Tibial nerve (tissue), 4 donors: ENCODE results near the gene FAM47E. TPM values are rescaled to one million over a fixed set of nuclear protein-coding genes. Genes with fewer than 3 reads are reported as not detected.

ENCODE experiments used
- DNase-seq, 2 donors: peaks; one replicate each; pipeline ENCODE4 v3.0.0-alpha.2; 2019; ENCODE audit warnings: low spot score in 2 of 2
- H3K27ac ChIP-seq, 4 donors: fragments of 200-600 bp; sonication (generic) in 3 of 4; one replicate each; pipeline ENCODE4 v1.5.1; 2017 to 2019; ENCODE audit warnings: mild to moderate bottlenecking in 1 of 4
- H3K27me3 ChIP-seq, 2 donors: fragments of 200-600 bp; sonication (generic) in 1 of 2; one replicate each; pipeline versions ENCODE4 v1.5.1 to v1.6.0; 2017 to 2019
- H3K36me3 ChIP-seq, 3 donors: fragments of 200-600 bp; sonication (generic); one replicate each; pipeline ENCODE4 v1.5.1; 2018 to 2019
- H3K4me1 ChIP-seq, 4 donors: fragments of 200-600 bp; sonication (generic) in 3 of 4; one replicate each; pipeline ENCODE4 v1.5.1; 2017 to 2019
- H3K4me3 ChIP-seq, 4 donors: fragments of 200-600 bp; sonication (generic) in 3 of 4; one replicate each; pipeline ENCODE4 v1.5.1; 2017 to 2019; ENCODE audit warnings: mild to moderate bottlenecking in 1 of 4, moderate library complexity in 1 of 4
- H3K9me3 ChIP-seq, 4 donors: fragments of 200-600 bp; sonication (generic) in 3 of 4; one replicate each; pipeline ENCODE4 v1.5.1; 2017 to 2019
- CTCF ChIP-seq, 5 experiments: fragments of 200-600 bp in 3 of 5; fragments of 450-650 bp in 2 of 5; sonication (generic) in 3 of 5; IDR thresholded peaks; one replicate each; pipeline ENCODE4 v1.5.1; 2016 to 2019; ENCODE audit warnings: antibody characterized with exemption in 5 of 5, mild to moderate bottlenecking in 3 of 5, moderate library complexity in 2 of 5
- EP300 ChIP-seq, 2 donors: sonication (generic); formaldehyde crosslinking; IDR thresholded peaks; one replicate each; pipeline ENCODE4 v1.6.1; 2017; ENCODE audit warnings: antibody characterized with exemption in 2 of 2, mild to moderate bottlenecking in 1 of 2
- POLR2A ChIP-seq, 2 donors: fragments of 450-650 bp; IDR thresholded peaks; one replicate each; pipeline ENCODE4 v1.6.1; 2017; ENCODE audit warnings: antibody characterized with exemption in 2 of 2, mild to moderate bottlenecking in 2 of 2, moderate library complexity in 2 of 2
- WGBS, 2 donors: methylation state at CpG; one replicate each; pipeline ENCODE4 v1.1.5; 2018; 5-methylcytosine and 5-hydroxymethylcytosine counted together
- total RNA-seq, 4 donors: library from RNA; depleted of rRNA; stranded (reverse); fragments of >200 nt; gene quantifications; one replicate each; pipeline ENCODE4 v1.1.0, GENCODE V29; 2016

Gene FAM47E
- total RNA-seq, 4 donors from 2014 or later = 0.30 to 4.6 (median 1.5) TPM

GRCh38 chr4:76256032-76256431 lies 4.5 kb downstream of the FAM47E start:
- Histone ChIP-seq H3K27ac (no peak overlapping the region), H3K36me3 (no peaks in the 10 kb centered on the region), H3K4me3 (no peak overlapping the region), H3K4me1 (peaks cover 0 to 14% (median under 1%) of the 10 kb centered on the region in 4 donors), H3K27me3 (peaks cover 0 to 6% of the 10 kb centered on the region in 2 donors), H3K9me3 (no peaks in the 10 kb centered on the region)
- no peak for DNase-seq
- 80 to 89% methylated on average over 6 of the region's 6 CpGs for WGBS, 2 donors
- TF ChIP-seq POLR2A (IDR thresholded peaks at IDR 0.05) (no peak), CTCF (IDR thresholded peaks at IDR 0.05) (no peak), EP300 (IDR thresholded peaks at IDR 0.05) (no peak)

- no peak for DNase-seq
- 60 to 61% methylated on average over 1 of the region's 1 CpG for WGBS, 2 donors
- H3K9me3 ChIP-seq = no peaks in the 10 kb centered on the region
- H3K36me3 ChIP-seq = no peaks in the 10 kb centered on the region
- peaks cover 0 to 4% (median 0%) of the 10 kb centered on the region in 4 donors for H3K4me1 ChIP-seq
- H3K4me3 ChIP-seq = no peak overlapping the region
- H3K27me3 ChIP-seq = peaks cover 0 to 4% of the 10 kb centered on the region in 2 donors
- H3K27ac ChIP-seq = no peak overlapping the region
- TF ChIP-seq CTCF (IDR thresholded peaks at IDR 0.05) (no peak), POLR2A (IDR thresholded peaks at IDR 0.05) (no peak), EP300 (IDR thresholded peaks at IDR 0.05) (no peak)
These were observed 5.4 kb downstream of the FAM47E start for GRCh38 chr4:76256968-76257367.

GRCh38 chr4:76257824-76258223 lies 6.3 kb downstream of the FAM47E start:
- no peak overlapping the region for H3K27ac ChIP-seq
- no peaks in the 10 kb centered on the region for H3K36me3 ChIP-seq
- no peak for DNase-seq
- no peak overlapping the region for H3K4me3 ChIP-seq
- TF ChIP-seq CTCF (IDR thresholded peaks at IDR 0.05) (no peak), POLR2A (IDR thresholded peaks at IDR 0.05) (no peak), EP300 (IDR thresholded peaks at IDR 0.05) (no peak)
- WGBS, 2 donors = 91 to 97% methylated on average over 3 of the region's 3 CpGs
- H3K9me3 ChIP-seq = no peaks in the 10 kb centered on the region
- peaks cover 0 to 4% of the 10 kb centered on the region in 2 donors for H3K27me3 ChIP-seq
- H3K4me1 ChIP-seq = no peaks in the 10 kb centered on the region

GRCh38 chr4:76260571-76260970 lies 9.1 kb downstream of the FAM47E start:
- Histone ChIP-seq H3K9me3 (no peaks in the 10 kb centered on the region), H3K27ac (no peak overlapping the region), H3K27me3 (no peaks in the 10 kb centered on the region), H3K4me1 (no peaks in the 10 kb centered on the region), H3K36me3 (peaks cover 0 to 5% (median 0%) of the 10 kb centered on the region in 3 donors), H3K4me3 (no peak overlapping the region)
- no peak for DNase-seq
- no peak for TF ChIP-seq EP300 (IDR thresholded peaks at IDR 0.05)
- TF ChIP-seq POLR2A (IDR thresholded peaks at IDR 0.05) = no peak
- TF ChIP-seq CTCF (IDR thresholded peaks at IDR 0.05) = no peak
- WGBS, 2 donors = 40 to 41% methylated on average over 1 of the region's 1 CpG

GRCh38 chr4:76265631-76266218 lies 14.2 kb downstream of the FAM47E start:
- Histone ChIP-seq H3K9me3 (no peaks in the 10 kb centered on the region), H3K36me3 (peaks cover 0 to 5% (median 0%) of the 10 kb centered on the region in 3 donors), H3K4me3 (no peak overlapping the region), H3K27ac (no peak overlapping the region), H3K27me3 (no peaks in the 10 kb centered on the region), H3K4me1 (no peaks in the 10 kb centered on the region)
- no peak for TF ChIP-seq CTCF (IDR thresholded peaks at IDR 0.05)
- TF ChIP-seq EP300 (IDR thresholded peaks at IDR 0.05) = no peak
- DNase-seq = no peak
- WGBS, 2 donors = 65 to 68% methylated on average over 6 of the region's 6 CpGs
